T-helper 2 cell (primary cell): Measurements from ENCODE around the gene VSIR.

ENCODE experiments used
- DNase-seq, 5 experiments: peaks; one replicate each; pipeline versions ENCODE4 v3.0.0 to v3.0.0-alpha.2; 2012 to 2022
- total RNA-seq, 2 donors: gene quantifications; one replicate each; lab custom pipeline; 2026; lab: John Stamatoyannopoulos, UW

Gene VSIR
- total RNA-seq, result 196 to 202 reads per million in 2 donors

DNA sequence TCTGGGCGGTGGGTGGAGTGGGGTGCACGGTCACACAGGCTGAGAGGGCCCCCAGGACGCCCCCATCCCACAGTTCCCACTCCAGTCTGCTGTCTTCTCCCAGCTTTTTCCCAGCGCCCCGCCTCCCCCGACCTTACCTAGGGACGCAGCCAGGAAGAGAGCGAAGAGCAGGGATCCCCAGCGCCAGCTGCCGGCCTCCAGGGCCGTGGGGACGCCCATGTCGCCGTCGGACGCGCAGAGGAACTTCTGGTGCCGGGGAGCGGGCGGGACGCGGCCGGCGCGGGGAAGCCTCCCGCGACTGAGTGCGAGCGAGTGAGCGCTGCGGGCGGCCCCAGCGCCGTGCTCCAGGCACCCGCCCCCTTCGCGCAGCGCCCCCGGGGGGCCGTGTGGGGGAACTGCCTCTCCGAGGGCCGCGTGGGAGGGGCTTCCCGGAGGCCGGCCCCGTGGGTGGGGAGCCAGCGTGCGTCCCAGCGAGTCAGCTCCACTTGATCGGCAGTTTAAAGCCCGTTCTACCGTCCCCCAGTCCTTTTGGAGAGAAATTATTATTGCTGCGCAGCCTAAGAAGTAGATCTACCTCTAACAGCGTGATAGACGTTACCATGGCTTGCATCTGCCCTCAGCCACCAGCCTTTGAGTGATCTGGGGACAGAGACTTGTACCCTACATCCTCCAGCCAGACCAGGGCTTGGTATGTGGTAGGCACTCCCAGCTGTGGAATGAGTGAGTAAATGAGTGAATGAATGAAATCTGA, at the start of gene VSIR:
Gene VSIR (minus strand): TSS at position 300 of the 751 bp plus-strand sequence. CDS start 81 bp downstream, at position 219.
- peak; percentile 86 to 95 (median 90) for DNase-seq

DNA sequence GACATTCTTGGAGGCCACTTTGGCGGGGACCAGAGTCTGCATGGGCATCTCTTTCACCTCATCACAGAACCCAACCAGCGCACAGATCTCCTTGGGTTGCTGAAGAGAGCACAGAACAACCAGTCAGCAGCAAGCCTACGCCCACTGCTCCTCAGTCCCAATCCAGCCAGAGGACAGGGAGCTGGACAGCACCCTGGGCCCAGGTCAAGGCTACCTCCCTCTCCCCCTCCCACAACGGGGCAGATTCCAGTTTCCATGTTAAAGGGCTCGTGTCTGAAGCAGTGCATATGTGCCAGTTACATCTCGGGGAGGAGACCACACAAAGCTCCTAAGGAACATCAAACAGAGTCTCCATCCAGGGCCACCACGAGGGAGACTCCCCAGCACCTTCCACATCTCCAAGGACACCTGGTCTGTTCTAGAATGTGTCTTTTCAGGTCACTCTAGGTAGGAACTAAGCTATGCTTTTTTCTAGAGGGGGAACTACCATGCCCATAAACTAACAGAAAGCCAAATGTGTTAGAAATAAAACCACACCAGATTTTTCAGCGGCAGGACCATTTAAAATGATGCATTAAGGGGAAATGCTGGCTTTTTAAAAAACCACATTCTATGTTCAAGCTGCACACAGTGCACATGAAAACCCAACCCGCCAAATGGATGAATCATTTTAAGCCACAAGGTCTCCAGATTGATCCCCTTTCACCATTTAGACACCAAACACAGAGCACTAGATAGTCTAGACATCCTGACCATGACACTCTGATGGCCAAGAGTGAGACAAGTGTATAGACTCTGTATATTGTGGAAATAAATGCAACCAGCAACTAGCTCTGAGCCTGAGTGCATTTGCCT, 48.8 kb upstream of the VSIR start:
- DNase-seq, result peak in 2 of 5 experiments; percentile 15 to 74

GRCh38 chr10:71820966-71821365, 47.6 kb upstream of the VSIR start:
- DNase-seq, result no peak

DNA sequence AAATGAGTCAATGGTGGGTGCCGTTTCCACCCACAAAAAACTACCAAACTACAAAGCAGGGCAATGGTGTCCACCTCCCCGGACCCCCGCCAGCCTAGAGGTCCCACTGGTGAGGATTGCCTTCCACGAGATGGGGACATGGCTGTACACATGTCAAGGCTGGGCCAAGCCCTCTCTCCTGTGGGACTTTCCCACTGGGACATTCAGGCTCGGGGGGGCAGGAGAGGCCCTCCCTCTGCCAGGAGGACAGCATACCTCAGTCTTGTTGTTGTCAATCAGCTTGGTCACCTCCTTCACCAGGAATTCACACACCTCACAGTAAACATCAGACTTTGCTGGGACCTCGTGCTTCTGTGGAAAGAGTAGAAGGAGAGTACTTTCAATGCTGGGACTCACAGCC, 46.7 kb upstream of the VSIR start:
- no peak for DNase-seq

- DNase-seq, result no peak
Measured at GRCh38 chr10:71819441-71819861, 46.1 kb upstream of the VSIR start.

GRCh38 chr10:71818674-71819260, 45.4 kb upstream of the VSIR start:
- DNase-seq, result no peak

DNA sequence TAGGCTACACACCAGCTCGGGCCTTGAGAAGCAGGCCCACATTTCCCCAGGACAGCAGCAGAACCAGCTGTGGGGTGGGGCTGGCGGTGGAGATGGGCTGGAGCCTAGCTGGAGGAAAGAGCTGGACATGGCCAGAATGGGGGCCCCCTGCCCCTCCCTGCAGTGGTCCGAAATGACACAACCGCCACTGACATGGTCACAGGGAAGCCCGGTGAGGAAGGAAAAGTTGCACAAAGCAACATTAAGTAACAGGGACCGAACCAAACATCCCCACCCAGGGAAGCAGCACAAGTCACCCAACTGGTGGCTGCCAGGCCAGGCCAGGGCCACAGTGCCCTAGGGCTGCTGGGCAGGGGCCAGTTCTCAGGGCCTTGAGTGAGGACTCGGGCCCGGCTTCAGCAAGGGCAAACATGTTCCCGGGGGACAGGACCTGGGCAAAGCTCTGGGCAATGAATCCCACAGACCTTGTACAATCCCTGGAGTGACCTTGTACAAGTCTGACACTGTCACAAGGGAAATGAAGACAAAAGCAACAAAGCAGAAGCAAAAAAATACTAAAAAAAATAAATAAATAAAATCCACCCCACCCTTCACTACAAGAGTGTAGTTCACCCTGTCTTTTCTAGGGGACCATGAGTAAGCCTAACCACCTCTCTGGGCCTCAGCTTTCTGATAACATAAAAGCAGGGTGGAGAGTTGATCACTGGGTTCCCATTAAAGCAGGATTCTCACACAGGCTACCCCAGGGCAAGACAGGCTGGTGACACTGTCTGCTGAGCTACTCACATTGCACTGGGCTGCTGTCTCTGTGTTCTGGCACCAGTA, 44.7 kb upstream of the VSIR start:
- no peak for DNase-seq

DNA sequence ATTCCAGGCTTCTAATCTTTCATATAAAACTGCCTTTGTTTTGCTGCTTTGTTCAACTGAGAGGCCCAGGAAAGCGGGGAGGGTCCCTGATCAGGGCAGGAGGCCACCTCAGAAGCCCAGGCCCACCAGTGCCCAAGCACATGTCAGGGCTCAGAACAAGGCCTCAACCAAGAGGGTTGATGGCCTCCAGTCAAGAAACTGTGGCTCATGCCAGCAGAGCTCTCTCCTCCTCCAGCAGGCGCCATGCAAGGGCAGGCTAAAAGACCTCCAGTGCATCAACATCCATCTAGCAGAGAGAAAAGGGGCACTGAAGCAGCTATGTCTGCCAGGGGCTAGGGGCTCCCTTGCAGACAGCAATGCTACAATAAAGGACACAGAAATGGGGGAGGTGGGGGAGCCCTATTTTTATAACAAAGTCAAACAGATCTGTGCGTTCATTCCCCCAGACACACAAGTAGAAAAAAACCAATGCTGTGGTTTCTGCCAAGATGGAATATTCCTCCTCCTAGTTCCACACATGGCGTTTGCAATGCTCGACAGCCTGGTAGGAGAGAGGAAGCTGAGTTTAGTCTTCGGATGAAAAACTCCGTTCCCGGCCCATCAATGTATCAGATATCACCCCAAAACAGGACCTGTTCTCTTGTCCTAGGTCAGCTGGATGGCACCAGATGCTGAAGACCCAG, 43.8 kb upstream of the VSIR start:
- DNase-seq, result no peak

DNA sequence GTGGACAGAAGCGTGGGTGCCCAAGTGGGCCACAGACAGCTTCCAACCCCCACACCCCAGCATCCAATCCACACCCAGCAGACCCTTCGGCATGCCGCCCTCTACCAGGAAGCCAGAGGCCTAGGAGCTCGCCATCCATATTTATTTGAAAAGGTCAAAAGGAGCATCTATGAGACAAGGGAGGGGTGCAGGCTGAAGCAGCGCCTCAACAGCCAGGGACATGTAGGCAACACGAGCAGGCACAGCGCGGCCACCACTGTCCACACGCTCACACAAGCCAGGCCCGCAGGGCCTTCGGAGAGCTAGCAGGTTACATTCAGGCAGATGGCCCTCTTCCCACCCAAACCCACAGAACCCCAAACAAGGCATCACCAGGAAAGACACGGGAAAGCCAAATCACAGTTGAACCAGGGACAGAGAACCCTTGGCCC, 43.1 kb upstream of the VSIR start:
- DNase-seq, result no peak

DNA sequence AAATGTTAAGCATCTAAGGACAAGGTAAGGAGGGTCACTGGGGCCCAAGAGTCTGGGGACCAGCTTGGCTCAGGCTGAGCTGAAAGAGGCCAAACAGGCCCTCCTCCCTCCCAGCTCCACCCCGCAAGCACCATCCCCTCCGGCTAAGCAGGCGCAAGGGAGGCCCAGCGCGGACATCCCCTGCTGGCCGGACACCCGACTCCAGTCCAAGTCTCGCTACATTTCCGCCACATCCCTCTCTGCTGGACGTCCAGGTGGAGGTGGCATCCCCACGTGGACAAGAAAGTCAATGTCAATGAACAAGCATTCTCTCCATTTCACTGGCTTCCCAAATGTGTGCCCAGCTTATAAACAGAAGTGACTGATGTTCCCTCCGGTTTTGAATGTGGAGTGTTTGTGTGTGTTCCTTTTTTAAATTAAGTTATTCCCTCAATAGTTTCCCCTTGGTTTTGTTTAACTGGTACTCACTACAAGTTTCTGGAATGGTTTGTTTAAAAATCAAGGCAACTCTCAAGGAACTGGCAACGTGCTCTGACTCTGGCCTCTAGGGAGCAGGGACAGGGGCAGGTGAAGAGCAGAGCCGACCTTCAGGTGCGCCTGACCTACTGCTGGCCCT, 42.3 kb upstream of the VSIR start:
- no peak for DNase-seq

DNA sequence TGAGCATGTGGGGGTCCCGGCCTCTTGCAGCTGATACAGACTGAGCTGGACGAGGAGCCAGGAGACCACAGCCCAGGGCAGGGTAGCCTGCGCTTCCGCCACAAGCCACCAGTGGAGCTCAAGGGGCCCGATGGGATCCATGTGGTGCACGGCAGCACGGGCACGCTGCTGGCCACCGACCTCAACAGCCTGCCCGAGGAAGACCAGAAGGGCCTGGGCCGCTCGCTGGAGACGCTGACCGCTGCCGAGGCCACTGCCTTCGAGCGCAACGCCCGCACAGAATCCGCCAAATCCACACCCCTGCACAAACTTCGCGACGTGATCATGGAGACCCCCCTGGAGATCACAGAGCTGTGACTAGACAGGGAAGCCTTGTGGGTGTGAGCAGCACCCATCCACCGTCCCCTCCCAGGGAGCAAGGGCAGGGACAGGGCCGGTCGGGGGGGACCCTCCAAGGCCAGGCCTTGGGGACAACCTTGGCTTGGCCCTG, 41.6 kb upstream of the VSIR start:
- DNase-seq, result no peak

- no peak for DNase-seq
Measured at GRCh38 chr10:71812913-71813590, 39.7 kb upstream of the VSIR start.

GRCh38 chr10:71812016-71812912, 38.9 kb upstream of the VSIR start:
- peak; percentile 53 to 73 (median 64) for DNase-seq

GRCh38 chr10:71811351-71811750, 38.0 kb upstream of the VSIR start:
- no peak for DNase-seq

GRCh38 chr10:71810048-71810750, 36.9 kb upstream of the VSIR start:
- DNase-seq, result no peak

DNA sequence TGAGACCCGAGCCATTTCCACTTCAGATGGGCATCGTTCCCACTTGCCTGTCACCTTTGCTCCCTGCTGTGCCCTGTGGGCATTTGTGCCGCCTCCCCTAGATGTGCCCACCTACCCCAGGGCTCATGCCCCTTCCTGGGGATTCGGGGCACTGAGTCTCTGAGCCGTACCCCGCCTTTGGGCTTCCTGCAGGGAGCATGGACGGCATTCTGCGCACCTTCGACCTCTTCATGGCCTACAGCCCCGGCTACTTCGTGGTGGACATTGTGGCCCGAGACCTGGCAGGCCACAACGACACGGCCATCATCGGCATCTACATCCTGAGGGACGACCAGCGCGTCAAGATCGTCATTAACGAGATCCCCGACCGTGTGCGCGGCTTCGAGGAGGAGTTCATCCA, 36.3 kb upstream of the VSIR start:
- no peak for DNase-seq

DNA sequence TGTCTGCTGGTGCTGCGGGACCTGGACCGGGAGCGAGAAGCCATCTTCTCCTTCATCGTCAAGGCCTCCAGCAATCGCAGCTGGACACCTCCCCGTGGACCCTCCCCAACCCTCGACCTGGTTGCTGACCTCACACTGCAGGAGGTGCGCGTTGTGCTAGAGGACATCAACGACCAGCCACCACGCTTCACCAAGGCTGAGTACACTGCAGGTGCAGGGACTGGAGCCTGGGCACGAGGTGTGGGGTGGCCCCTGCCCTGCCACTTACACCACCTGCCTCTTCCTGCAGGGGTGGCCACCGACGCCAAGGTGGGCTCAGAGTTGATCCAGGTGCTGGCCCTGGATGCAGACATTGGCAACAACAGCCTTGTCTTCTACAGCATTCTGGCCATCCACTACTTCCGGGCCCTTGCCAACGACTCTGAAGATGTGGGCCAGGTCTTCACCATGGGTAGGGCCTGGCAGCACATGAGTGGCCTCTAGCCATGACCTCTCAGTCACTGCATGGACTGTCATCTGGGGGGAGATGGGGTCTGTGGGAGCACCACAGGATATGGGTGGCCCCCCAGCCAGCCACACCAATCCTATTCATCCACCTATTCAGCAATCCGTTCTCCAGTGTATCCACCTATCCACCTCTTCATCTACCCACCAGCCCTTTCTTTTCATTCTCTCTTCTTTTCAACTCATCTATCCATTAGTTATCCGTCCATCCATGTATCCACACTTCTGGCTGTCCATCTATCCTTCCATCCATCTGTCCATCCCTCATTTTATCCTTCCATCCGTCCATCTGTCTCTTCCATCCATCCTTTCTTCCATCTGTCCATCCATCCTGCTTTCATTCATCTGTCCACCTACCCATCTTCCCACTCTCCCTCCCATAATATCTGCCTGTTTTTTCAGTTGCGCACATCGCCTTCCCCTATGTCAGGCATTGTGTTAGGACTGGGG, 34.5 kb upstream of the VSIR start:
- no peak for DNase-seq
